ENCODE data around the gene MCRS1.
"Not testable (repeated sequence)": the region's sequence is repeated elsewhere in the genome, so short reads cannot be mapped to it uniquely, and the experiment has no call there.

The MCRS1 gene

GRCh38 chr12:49509681-49510080, 58.3 kb downstream of the MCRS1 start:
- DNase-seq = not testable (repeated sequence)
